Ishikawa (cell line): ENCODE results near the gene ZNF74.

ENCODE experiments used
- CEBPB ChIP-seq: IDR thresholded peaks from 2 replicates; pipeline ENCODE4 v1.6.1; 2012
- CREB1 ChIP-seq: IDR thresholded peaks from 2 replicates; pipeline ENCODE4 v1.6.1; 2012; ENCODE audit warnings: low read depth
- FOXM1 ChIP-seq: IDR thresholded peaks from 2 replicates; pipeline ENCODE4 v1.6.1; 2012; ENCODE audit warnings: low read depth, borderline replicate concordance
- TAF1 ChIP-seq: IDR thresholded peaks from 2 replicates; pipeline ENCODE4 v1.6.1; 2012; ENCODE audit warnings: low read depth, mild to moderate bottlenecking
- TCF12 ChIP-seq: IDR thresholded peaks from 2 replicates; pipeline ENCODE4 v1.6.1; 2012; ENCODE audit warnings: low read depth
- TEAD4 ChIP-seq: IDR thresholded peaks from 2 replicates; pipeline ENCODE4 v1.6.1; 2012
- TF ChIP-seq, protein P1 (sequence below): IDR thresholded peaks from 2 replicates; pipeline ENCODE4 v1.6.1; 2012
- TF ChIP-seq, protein P2 (sequence below): IDR thresholded peaks from 2 replicates; pipeline ENCODE4 v1.6.1; 2012; ENCODE audit warnings: low read depth, mild to moderate bottlenecking

DNA sequence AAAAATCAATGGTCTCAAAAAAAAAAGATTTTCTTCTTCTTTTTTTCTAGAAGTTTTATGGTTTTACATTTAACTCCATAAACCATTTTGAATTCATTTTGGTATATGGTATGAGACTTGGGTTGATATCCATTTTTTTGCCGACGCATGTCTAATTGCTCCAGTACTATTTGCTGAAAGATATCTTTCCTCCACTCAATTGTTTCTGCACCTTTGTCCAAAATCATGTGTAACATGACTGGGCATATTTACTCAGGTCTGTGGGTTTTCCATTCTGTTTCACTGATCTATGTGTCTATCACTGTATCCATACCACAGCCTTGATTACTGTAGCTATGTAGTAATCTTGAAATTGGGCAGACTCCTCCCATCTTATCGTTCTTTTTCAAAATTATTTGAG is 59.3 kb downstream of the ZNF74 start:
- TF ChIP-seq TAF1 (no peak), TEAD4 (no peak), TCF12 (no peak), CREB1 (no peak), FOXM1 (no peak), CEBPB (no peak)
- TF ChIP-seq, protein P1, sequence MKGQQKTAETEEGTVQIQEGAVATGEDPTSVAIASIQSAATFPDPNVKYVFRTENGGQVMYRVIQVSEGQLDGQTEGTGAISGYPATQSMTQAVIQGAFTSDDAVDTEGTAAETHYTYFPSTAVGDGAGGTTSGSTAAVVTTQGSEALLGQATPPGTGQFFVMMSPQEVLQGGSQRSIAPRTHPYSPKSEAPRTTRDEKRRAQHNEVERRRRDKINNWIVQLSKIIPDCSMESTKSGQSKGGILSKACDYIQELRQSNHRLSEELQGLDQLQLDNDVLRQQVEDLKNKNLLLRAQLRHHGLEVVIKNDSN = no peak
- TF ChIP-seq, protein P2, sequence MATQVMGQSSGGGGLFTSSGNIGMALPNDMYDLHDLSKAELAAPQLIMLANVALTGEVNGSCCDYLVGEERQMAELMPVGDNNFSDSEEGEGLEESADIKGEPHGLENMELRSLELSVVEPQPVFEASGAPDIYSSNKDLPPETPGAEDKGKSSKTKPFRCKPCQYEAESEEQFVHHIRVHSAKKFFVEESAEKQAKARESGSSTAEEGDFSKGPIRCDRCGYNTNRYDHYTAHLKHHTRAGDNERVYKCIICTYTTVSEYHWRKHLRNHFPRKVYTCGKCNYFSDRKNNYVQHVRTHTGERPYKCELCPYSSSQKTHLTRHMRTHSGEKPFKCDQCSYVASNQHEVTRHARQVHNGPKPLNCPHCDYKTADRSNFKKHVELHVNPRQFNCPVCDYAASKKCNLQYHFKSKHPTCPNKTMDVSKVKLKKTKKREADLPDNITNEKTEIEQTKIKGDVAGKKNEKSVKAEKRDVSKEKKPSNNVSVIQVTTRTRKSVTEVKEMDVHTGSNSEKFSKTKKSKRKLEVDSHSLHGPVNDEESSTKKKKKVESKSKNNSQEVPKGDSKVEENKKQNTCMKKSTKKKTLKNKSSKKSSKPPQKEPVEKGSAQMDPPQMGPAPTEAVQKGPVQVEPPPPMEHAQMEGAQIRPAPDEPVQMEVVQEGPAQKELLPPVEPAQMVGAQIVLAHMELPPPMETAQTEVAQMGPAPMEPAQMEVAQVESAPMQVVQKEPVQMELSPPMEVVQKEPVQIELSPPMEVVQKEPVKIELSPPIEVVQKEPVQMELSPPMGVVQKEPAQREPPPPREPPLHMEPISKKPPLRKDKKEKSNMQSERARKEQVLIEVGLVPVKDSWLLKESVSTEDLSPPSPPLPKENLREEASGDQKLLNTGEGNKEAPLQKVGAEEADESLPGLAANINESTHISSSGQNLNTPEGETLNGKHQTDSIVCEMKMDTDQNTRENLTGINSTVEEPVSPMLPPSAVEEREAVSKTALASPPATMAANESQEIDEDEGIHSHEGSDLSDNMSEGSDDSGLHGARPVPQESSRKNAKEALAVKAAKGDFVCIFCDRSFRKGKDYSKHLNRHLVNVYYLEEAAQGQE = no peak
